A549 treated with ZK216348 at 1 μM for 4 hours (cell line): ENCODE data around the gene PAGE2B. TPM values are rescaled to one million over a fixed set of nuclear protein-coding genes. Genes with fewer than 3 reads are reported as not detected.

Experiments used
- total RNA-seq: library from RNA; stranded (reverse); fragments of 200-300 nt; extraction: Qiagen RNA extraction; gene quantifications from 5 replicates; pipeline ENCODE4 v1.2.3, GENCODE V29; 2022; ENCODE audit warnings: low read depth

The PAGE2B gene, protein sequence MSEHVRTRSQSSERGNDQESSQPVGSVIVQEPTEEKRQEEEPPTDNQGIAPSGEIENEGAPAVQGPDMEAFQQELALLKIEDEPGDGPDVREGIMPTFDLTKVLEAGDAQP
- total RNA-seq: not detected in 5 replicates

DNA sequence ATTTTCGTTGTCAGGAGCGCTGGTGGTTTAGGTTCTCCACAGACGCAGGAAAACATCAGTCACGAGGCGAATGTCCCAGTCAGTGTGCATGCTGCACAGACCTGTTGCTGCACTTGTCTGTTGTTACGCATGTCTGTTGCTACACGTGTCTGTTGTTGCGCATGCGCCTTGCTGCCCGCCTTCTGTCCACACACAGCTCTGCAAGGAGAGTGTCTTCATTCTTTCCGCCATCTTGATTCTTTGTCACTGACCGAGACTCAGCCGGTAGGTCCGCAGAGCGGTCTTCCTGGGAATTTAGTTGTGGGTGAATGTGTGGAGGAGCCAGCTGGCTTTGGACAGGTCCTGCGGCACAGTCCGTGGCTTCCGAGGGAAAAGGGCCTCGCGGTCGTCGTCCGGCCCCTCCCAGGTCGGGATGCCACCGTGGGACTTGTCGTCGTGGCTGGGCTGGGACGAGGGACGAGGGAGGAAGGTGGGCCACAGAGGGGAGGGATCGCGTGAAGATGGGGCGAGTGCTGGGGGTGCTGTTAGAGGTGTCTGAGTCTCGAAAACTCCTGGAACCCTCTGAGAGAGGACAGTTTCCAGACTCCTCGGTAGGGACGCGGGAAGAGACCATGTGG lies at the start of gene PAGE2B:
TSS of gene PAGE2B (plus strand) at position 180 of the 617 bp plus-strand sequence. CDS start 1,012 bp downstream, outside the sequence.

GRCh38 chrX:55030271-55031205 lies 44.3 kb upstream of the PAGE2B start, which contains the start of gene ALAS2:
TSS of gene ALAS2 (minus strand) at chrX:55030977. CDS start at chrX:55026000, 4,977 bp downstream.

DNA sequence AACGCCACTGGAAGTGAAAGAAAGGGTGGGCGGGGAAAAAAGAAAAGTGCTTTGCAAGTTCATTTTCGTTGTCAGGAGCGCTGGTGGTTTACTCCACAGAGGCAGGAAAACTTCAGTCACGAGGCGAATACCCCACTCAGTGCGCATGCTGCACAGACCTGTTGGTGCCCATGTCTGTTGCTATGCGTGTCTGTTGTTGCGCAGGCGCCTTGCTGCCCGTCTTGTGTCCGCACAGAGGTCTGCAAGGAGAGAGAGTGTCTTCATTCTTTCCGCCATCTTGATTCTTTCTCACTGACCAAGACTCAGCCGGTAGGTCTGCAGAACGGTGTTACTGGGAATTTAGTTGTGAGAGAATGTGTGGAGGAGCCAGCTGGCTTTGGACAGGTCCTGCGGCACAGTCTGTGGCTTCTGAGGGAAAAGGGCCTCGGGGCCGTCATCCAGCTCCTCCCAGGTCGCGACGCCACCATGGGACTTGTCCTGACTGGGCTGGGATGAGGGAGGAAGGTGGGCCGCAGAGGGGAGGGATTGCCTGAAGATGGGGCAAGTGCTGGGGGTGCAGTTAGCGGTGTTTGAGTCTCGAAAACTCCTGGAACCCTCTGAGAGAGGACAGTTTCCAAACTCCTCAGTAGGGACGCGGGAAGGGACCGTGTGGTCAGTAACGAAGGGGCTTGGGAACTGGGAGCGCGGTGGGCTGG lies 14.1 kb downstream of the PAGE2B start, which contains the start of gene PAGE2:
TSS of gene PAGE2 (plus strand) at position 224 of the 695 bp plus-strand sequence. CDS start 1,003 bp downstream, outside the sequence.

Other genes with a start within 250 kb of the PAGE2B start
- gene TRO, start 154.2 kb upstream of the PAGE2B start, total RNA-seq: 0.67 to 1.2 TPM (median 0.74 TPM) in 5 replicates
- gene PFKFB1, start 80.8 kb upstream of the PAGE2B start, total RNA-seq: 0.11 to 0.20 TPM (median 0.19 TPM) in 3 of 5 replicates, not detected in the others
- 22.0 to 33.9 TPM (median 29.9 TPM) in 5 replicates for gene APEX2, start 74.7 kb upstream of the PAGE2B start, total RNA-seq
- gene ALAS2, start 44.1 kb upstream of the PAGE2B start, total RNA-seq: not detected in 5 replicates
- not detected in 5 replicates for gene PAGE2, start 14.0 kb downstream of the PAGE2B start, total RNA-seq
- not detected in 5 replicates for gene PAGE5, start 145.3 kb downstream of the PAGE2B start, total RNA-seq
- gene PAGE3, start 189.9 kb downstream of the PAGE2B start, total RNA-seq: not detected in 5 replicates